ENCODE results near the gene GLYATL3. TPM values are rescaled to one million over a fixed set of nuclear protein-coding genes. Genes with fewer than 3 reads are reported as not detected.

Gene GLYATL3
- total RNA-seq, 4 donors from 2014 or later, result not detected

GRCh38 chr6:49515485-49516146 is 15.9 kb downstream of the GLYATL3 start:
- Histone ChIP-seq H3K9me3 (no peaks in the 10 kb centered on the region), H3K36me3 (no peaks in the 10 kb centered on the region), H3K27ac (no peak overlapping the region), H3K4me3 (no peak overlapping the region), H3K27me3 (no peaks in the 10 kb centered on the region), H3K4me1 (no peaks in the 10 kb centered on the region)
- 75 to 82% methylated on average over 8 to 10 of the region's 10 CpGs for WGBS, 2 donors (ENCODE audit: low coverage in 1 of 2)
- intact Hi-C loops (cut with DNase I; ENCODE audit: low total_unique reads) (no loop called here), in situ Hi-C loops (cut with MboI; ENCODE audit: low pct_ligation_motif_present in 1 of 4, low pct_unique_long_range_greater_than_20kb in 1 of 4, low sequenced_read_pairs in 3 of 4) (no loop called here)
- no peak for DNase-seq
- TF ChIP-seq EP300 (IDR thresholded peaks at IDR 0.05; ENCODE audit: low read depth), result no peak
- no peak for TF ChIP-seq POLR2A (IDR thresholded peaks at IDR 0.05)
- TF ChIP-seq CTCF (IDR thresholded peaks at IDR 0.05), result no peak
- TF ChIP-seq POLR2AphosphoS5 (IDR thresholded peaks at IDR 0.05), result no peak

- 73 to 85% methylated on average over 3 to 4 of the region's 4 CpGs for WGBS, 2 donors (ENCODE audit: low coverage in 1 of 2)
- in situ Hi-C loops (cut with MboI; ENCODE audit: low pct_ligation_motif_present in 1 of 4, low pct_unique_long_range_greater_than_20kb in 1 of 4, low sequenced_read_pairs in 3 of 4), result no loop called here
These were observed 16.4 kb downstream of the GLYATL3 start for GRCh38 chr6:49516147-49516505.

GRCh38 chr6:49517919-49518318 is 18.2 kb downstream of the GLYATL3 start:
- 78 to 86% methylated on average over 1 to 2 of the region's 2 CpGs for WGBS, 2 donors (ENCODE audit: low coverage in 1 of 2)
- in situ Hi-C loops (cut with MboI; ENCODE audit: low pct_ligation_motif_present in 1 of 4, low pct_unique_long_range_greater_than_20kb in 1 of 4, low sequenced_read_pairs in 3 of 4), result no loop called here

More at GRCh38 chr6:49516147-49516505, 16.4 kb downstream of the GLYATL3 start:
- Histone ChIP-seq H3K4me3 (no peak overlapping the region), H3K27ac (no peak overlapping the region), H3K36me3 (no peaks in the 10 kb centered on the region), H3K9me3 (no peaks in the 10 kb centered on the region), H3K27me3 (no peaks in the 10 kb centered on the region), H3K4me1 (no peaks in the 10 kb centered on the region)
- DNase-seq, result no peak
- intact Hi-C loops (cut with DNase I; ENCODE audit: low total_unique reads), result no loop called here
- TF ChIP-seq POLR2AphosphoS5 (IDR thresholded peaks at IDR 0.05), result no peak
- no peak for TF ChIP-seq EP300 (IDR thresholded peaks at IDR 0.05; ENCODE audit: low read depth)
- no peak for TF ChIP-seq CTCF (IDR thresholded peaks at IDR 0.05)
- no peak for TF ChIP-seq POLR2A (IDR thresholded peaks at IDR 0.05)

GRCh38 chr6:49519660-49520059 is 19.9 kb downstream of the GLYATL3 start:
- in situ Hi-C loops (cut with MboI; ENCODE audit: low pct_ligation_motif_present in 1 of 4, low pct_unique_long_range_greater_than_20kb in 1 of 4, low sequenced_read_pairs in 3 of 4), result no loop called here
- H3K9me3 ChIP-seq, result no peaks in the 10 kb centered on the region
- H3K4me3 ChIP-seq, result no peak overlapping the region
- H3K36me3 ChIP-seq, result no peaks in the 10 kb centered on the region
- H3K27me3 ChIP-seq, result no peaks in the 10 kb centered on the region
- WGBS, 2 donors (ENCODE audit: low coverage in 1 of 2), result 80% methylated on average over 1 of the region's 1 CpG; no CpG with 5 or more reads in 1 of the 2 donors
- H3K4me1 ChIP-seq, result peaks cover 0 to 11% (median 0%) of the 10 kb centered on the region in 4 donors
- H3K27ac ChIP-seq, result no peak overlapping the region
- no peak for DNase-seq
- intact Hi-C loops (cut with DNase I; ENCODE audit: low total_unique reads), result no loop called here
- TF ChIP-seq POLR2AphosphoS5 (IDR thresholded peaks at IDR 0.05) (no peak), CTCF (IDR thresholded peaks at IDR 0.05) (no peak), POLR2A (IDR thresholded peaks at IDR 0.05) (no peak), EP300 (IDR thresholded peaks at IDR 0.05; ENCODE audit: low read depth) (no peak)

More at GRCh38 chr6:49517919-49518318, 18.2 kb downstream of the GLYATL3 start:
- DNase-seq, result no peak
- H3K4me3 ChIP-seq, result no peak overlapping the region
- H3K4me1 ChIP-seq, result peaks cover 0 to 4% (median 0%) of the 10 kb centered on the region in 4 donors
- no peaks in the 10 kb centered on the region for H3K27me3 ChIP-seq
- no peaks in the 10 kb centered on the region for H3K9me3 ChIP-seq
- H3K27ac ChIP-seq, result no peak overlapping the region
- intact Hi-C loops (cut with DNase I; ENCODE audit: low total_unique reads), result no loop called here
- TF ChIP-seq EP300 (IDR thresholded peaks at IDR 0.05; ENCODE audit: low read depth) (no peak), POLR2AphosphoS5 (IDR thresholded peaks at IDR 0.05) (no peak), POLR2A (IDR thresholded peaks at IDR 0.05) (no peak), CTCF (IDR thresholded peaks at IDR 0.05) (no peak)
- H3K36me3 ChIP-seq, result no peaks in the 10 kb centered on the region
